Measurements from ENCODE around the gene KHDC4.

The KHDC4 gene

DNA sequence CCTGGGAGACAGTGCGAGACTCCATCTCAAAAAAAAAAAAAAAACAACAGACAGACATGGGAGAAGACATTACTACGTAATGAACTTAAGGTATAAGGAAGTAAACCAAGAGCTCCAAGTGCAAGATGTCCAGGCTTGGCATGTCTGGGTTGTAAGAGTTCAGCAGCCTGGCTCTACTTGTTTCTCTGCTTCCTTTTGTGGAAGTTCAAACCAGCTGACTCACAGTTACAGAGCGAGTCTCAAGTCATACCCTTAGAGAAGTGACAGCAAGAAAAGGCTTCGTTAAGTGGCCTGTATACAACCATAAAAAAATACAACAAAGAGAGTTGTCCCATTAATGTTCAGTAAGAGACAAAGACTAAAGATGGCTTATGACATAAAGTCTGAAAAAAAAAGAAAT lies 24.3 kb downstream of the KHDC4 start:
- TF ChIP-seq SNAI2 (CRISPR knock-in tag; IDR thresholded peaks at IDR 0.05) (no peak), ZNF8 (CRISPR knock-in tag; IDR thresholded peaks at IDR 0.05) (no peak)
- TF ChIP-seq, protein P1, sequence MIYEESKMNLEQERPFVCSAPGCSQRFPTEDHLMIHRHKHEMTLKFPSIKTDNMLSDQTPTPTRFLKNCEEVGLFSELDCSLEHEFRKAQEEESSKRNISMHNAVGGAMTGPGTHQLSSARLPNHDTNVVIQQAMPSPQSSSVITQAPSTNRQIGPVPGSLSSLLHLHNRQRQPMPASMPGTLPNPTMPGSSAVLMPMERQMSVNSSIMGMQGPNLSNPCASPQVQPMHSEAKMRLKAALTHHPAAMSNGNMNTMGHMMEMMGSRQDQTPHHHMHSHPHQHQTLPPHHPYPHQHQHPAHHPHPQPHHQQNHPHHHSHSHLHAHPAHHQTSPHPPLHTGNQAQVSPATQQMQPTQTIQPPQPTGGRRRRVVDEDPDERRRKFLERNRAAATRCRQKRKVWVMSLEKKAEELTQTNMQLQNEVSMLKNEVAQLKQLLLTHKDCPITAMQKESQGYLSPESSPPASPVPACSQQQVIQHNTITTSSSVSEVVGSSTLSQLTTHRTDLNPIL (CRISPR knock-in tag; IDR thresholded peaks at IDR 0.05; ENCODE audit: low read depth) = no peak
- ATAC-seq = no peak

DNA sequence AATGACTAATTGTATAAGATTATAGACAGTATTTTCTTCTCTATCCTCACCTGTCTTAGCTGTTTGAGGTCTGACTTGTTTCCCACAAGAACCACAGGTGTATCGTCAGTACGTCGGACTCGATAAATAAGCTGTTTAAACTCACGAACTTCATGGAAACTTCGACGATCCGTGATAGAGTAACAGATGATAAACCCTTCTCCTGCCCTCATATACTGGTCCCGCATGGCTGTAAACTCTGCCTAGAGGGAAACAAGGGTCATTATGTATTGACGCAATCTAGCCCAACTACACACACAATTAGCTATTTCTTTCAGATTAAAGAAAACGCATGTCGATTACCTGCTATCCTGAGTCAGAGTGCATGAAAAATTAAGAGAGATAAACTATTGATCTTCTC lies 30.0 kb downstream of the KHDC4 start:
- TF ChIP-seq, protein P1 (CRISPR knock-in tag; IDR thresholded peaks at IDR 0.05; ENCODE audit: low read depth) = no peak
- no peak for TF ChIP-seq ZFP30 (CRISPR knock-in tag; IDR thresholded peaks at IDR 0.05)
- no peak for TF ChIP-seq BACH2 (CRISPR knock-in tag; IDR thresholded peaks at IDR 0.05; ENCODE audit: borderline replicate concordance)
- TF ChIP-seq ESRRG (CRISPR knock-in tag; IDR thresholded peaks at IDR 0.05) = no peak
- TF ChIP-seq RARB (CRISPR knock-in tag; IDR thresholded peaks at IDR 0.05) = no peak
- no peak for TF ChIP-seq OSR1 (CRISPR knock-in tag; IDR thresholded peaks at IDR 0.05)
- TF ChIP-seq TCF4 (CRISPR knock-in tag; IDR thresholded peaks at IDR 0.05; ENCODE audit: borderline replicate concordance) = no peak
- TF ChIP-seq ZNF565 (CRISPR knock-in tag; conservative IDR thresholded peaks at IDR 0.05; ENCODE audit: low read depth) = no peak
- no peak for TF ChIP-seq ZFP3 (CRISPR knock-in tag; IDR thresholded peaks at IDR 0.05)
- TF ChIP-seq ZNF70 (CRISPR knock-in tag; IDR thresholded peaks at IDR 0.05) = no peak
- TF ChIP-seq ISL1 (CRISPR knock-in tag; IDR thresholded peaks at IDR 0.05) = no peak
- TF ChIP-seq POU6F1 (CRISPR knock-in tag; IDR thresholded peaks at IDR 0.05; ENCODE audit: borderline replicate concordance, low read depth) = no peak
- no peak for TF ChIP-seq ARNTL (CRISPR knock-in tag; IDR thresholded peaks at IDR 0.05; ENCODE audit: borderline replicate concordance, low read depth)
- TF ChIP-seq CSDC2 (CRISPR knock-in tag; IDR thresholded peaks at IDR 0.05) = no peak
- TF ChIP-seq, protein P2, sequence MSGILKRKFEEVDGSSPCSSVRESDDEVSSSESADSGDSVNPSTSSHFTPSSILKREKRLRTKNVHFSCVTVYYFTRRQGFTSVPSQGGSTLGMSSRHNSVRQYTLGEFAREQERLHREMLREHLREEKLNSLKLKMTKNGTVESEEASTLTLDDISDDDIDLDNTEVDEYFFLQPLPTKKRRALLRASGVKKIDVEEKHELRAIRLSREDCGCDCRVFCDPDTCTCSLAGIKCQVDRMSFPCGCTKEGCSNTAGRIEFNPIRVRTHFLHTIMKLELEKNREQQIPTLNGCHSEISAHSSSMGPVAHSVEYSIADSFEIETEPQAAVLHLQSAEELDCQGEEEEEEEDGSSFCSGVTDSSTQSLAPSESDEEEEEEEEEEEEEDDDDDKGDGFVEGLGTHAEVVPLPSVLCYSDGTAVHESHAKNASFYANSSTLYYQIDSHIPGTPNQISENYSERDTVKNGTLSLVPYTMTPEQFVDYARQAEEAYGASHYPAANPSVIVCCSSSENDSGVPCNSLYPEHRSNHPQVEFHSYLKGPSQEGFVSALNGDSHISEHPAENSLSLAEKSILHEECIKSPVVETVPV (CRISPR knock-in tag; IDR thresholded peaks at IDR 0.05) = no peak
- no peak for TF ChIP-seq ZC3H10 (CRISPR knock-in tag; IDR thresholded peaks at IDR 0.05)
- no peak for TF ChIP-seq TOX (CRISPR knock-in tag; IDR thresholded peaks at IDR 0.05; ENCODE audit: borderline replicate concordance)
- no peak for TF ChIP-seq GLIS3 (CRISPR knock-in tag; IDR thresholded peaks at IDR 0.05)
- TF ChIP-seq, protein P3, sequence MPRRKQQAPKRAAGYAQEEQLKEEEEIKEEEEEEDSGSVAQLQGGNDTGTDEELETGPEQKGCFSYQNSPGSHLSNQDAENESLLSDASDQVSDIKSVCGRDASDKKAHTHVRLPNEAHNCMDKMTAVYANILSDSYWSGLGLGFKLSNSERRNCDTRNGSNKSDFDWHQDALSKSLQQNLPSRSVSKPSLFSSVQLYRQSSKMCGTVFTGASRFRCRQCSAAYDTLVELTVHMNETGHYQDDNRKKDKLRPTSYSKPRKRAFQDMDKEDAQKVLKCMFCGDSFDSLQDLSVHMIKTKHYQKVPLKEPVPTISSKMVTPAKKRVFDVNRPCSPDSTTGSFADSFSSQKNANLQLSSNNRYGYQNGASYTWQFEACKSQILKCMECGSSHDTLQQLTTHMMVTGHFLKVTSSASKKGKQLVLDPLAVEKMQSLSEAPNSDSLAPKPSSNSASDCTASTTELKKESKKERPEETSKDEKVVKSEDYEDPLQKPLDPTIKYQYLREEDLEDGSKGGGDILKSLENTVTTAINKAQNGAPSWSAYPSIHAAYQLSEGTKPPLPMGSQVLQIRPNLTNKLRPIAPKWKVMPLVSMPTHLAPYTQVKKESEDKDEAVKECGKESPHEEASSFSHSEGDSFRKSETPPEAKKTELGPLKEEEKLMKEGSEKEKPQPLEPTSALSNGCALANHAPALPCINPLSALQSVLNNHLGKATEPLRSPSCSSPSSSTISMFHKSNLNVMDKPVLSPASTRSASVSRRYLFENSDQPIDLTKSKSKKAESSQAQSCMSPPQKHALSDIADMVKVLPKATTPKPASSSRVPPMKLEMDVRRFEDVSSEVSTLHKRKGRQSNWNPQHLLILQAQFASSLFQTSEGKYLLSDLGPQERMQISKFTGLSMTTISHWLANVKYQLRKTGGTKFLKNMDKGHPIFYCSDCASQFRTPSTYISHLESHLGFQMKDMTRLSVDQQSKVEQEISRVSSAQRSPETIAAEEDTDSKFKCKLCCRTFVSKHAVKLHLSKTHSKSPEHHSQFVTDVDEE (CRISPR knock-in tag; IDR thresholded peaks at IDR 0.05) = no peak
- ATAC-seq = no peak

- no peak for TF ChIP-seq PATZ1 (CRISPR knock-in tag; IDR thresholded peaks at IDR 0.05; ENCODE audit: borderline replicate concordance)
- TF ChIP-seq TCF4 (CRISPR knock-in tag; IDR thresholded peaks at IDR 0.05; ENCODE audit: borderline replicate concordance) = no peak
- no peak for TF ChIP-seq ZNF565 (CRISPR knock-in tag; conservative IDR thresholded peaks at IDR 0.05; ENCODE audit: low read depth)
- TF ChIP-seq, protein P3 (CRISPR knock-in tag; IDR thresholded peaks at IDR 0.05) = no peak
- TF ChIP-seq PPARA (CRISPR knock-in tag; IDR thresholded peaks at IDR 0.05; ENCODE audit: borderline replicate concordance) = no peak
- TF ChIP-seq, protein P1 (CRISPR knock-in tag; IDR thresholded peaks at IDR 0.05; ENCODE audit: low read depth) = no peak
- TF ChIP-seq SNAI2 (CRISPR knock-in tag; IDR thresholded peaks at IDR 0.05) = no peak
- ATAC-seq = no peak
Measured at GRCh38 chr1:155900161-155900560, 34.1 kb downstream of the KHDC4 start.

Data from SK-N-SH treated with all-trans-retinoic acid at 6 μM for 48 hours (cell line).